Calu3 (cell line): Measurements from ENCODE around the gene CT45A10. TPM values are rescaled to one million over a fixed set of nuclear protein-coding genes. Genes with fewer than 3 reads are reported as not detected.
A peak's percentile ranks its signal among the peaks of the same experiment; 100 is the strongest.
"Not testable (repeated sequence)": the region's sequence is repeated elsewhere in the genome, so short reads cannot be mapped to it uniquely, and the experiment has no call there.

Experiments used
- Bru-seq: library from RNA; stranded (reverse); fragments of 400-500 nt; gene quantifications from one replicate; lab custom pipeline; 2021; lab: Mats Ljungman, UMichigan
- BruChase-seq, 2 experiments: library from RNA; stranded (reverse); fragments of 400-500 nt; gene quantifications; one replicate each; lab custom pipeline; 2021; lab: Mats Ljungman, UMichigan
- BruUV-seq: library from RNA; stranded (reverse); fragments of 400-500 nt; replicated peaks from 2 replicates; lab custom pipeline; 2021; lab: Mats Ljungman, UMichigan
- CTCF ChIA-PET: fragments of 300-600 bp; sonication (Branson Sonifier 250); formaldehyde crosslinking; loops from one replicate; lab custom pipeline; 2022; ENCODE audit warnings: antibody characterized with exemption; lab: Charles Lee
- DNase-seq: peaks from one replicate; pipeline ENCODE4 v3.0.0; 2022
- H3K27ac Mint-ChIP-seq: one replicate; pipeline ENCODE4 v1.8.0; 2022; ENCODE audit warnings: mixed read lengths; ENCODE audit not compliant: unreplicated experiment
- H3K27me3 Mint-ChIP-seq: one replicate; pipeline ENCODE4 v1.8.0; 2022; ENCODE audit warnings: mixed read lengths; ENCODE audit not compliant: unreplicated experiment
- H3K36me3 Mint-ChIP-seq: one replicate; pipeline ENCODE4 v1.8.0; 2022; ENCODE audit warnings: mild to moderate bottlenecking, moderate library complexity, mixed read lengths; ENCODE audit not compliant: insufficient read depth, unreplicated experiment
- H3K4me1 Mint-ChIP-seq: one replicate; pipeline ENCODE4 v1.8.0; 2022; ENCODE audit warnings: mild to moderate bottlenecking, low read depth, mixed read lengths; ENCODE audit not compliant: unreplicated experiment
- H3K4me3 Mint-ChIP-seq: one replicate; pipeline ENCODE4 v1.8.0; 2022; ENCODE audit warnings: mild to moderate bottlenecking, low read depth, moderate library complexity, mixed read lengths; ENCODE audit not compliant: unreplicated experiment
- H3K9me3 Mint-ChIP-seq: one replicate; pipeline ENCODE4 v1.8.0; 2022; ENCODE audit warnings: low read depth, mixed read lengths; ENCODE audit not compliant: unreplicated experiment
- CTCF ChIP-seq: fragments of 200-600 bp; IDR thresholded peaks from one replicate; pipeline ENCODE4 v1.8.0; 2022; ENCODE audit warnings: antibody characterized with exemption; ENCODE audit not compliant: unreplicated experiment
- intact Hi-C: fragments of 100-400 bp; cut with micrococcal nuclease; formaldehyde crosslinking; loops from one replicate; pipeline ENCODE4 v1.10.0; 2022; ENCODE audit not compliant: unreplicated experiment
- long read RNA-seq: library from polyadenylated mRNA; stranded (forward); transcript quantifications from one replicate; pipeline ENCODE4 v2.0.0, GENCODE V29; 2022
- total RNA-seq: library from RNA; stranded (reverse); gene quantifications from 2 replicates; pipeline ENCODE4 v1.2.3, GENCODE V29; 2022

Gene CT45A10, protein sequence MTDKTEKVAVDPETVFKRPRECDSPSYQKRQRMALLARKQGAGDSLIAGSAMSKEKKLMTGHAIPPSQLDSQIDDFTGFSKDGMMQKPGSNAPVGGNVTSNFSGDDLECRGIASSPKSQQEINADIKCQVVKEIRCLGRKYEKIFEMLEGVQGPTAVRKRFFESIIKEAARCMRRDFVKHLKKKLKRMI
- total RNA-seq = not detected in 2 replicates
- Bru-seq, nascent RNA = not detected
- BruChase-seq, experiment 1, labeled RNA remaining after a 6-hour chase = not detected
- BruChase-seq, experiment 2, labeled RNA remaining after a 2-hour chase = not detected
- long read RNA-seq = 0 reads

DNA sequence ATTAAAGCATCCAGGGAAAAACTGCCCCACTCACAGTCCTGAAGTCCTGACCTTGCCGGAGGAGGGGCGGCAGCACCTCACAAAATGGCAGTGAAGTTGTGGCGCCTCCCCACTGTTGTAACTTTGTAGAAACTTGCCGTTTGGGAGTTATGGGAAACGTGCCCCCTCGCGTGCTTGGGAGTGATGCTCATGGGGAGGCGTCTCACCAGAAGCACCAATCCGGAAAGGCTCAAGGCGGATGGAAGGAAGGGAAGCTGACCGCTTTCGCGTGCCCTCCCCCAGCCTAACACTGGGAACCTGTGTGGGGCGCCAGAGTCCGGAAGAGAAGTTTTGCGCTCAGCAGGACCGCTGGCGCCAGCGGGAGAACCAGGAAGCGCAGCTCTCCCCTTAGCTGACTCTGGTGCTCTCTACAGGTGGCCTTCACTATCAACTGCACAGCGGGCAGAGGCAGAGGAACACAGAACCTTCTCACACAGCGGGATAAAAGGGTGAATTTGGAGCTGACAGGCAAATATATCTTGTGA is at the start of gene CT45A10, which contains the start of gene SAGE1:
CT45A10 (minus strand) TSS at position 151 of the 524 bp plus-strand sequence. CDS start 8,100 bp downstream, outside the sequence.
SAGE1 (plus strand) TSS at position 423 of the 524 bp plus-strand sequence. CDS start 2,527 bp downstream, outside the sequence.
- Mint-ChIP-seq H3K4me1 (no peaks in the 10 kb centered on the region), H3K4me3 (no peak within 1 kb of the TSS), H3K27ac (no peak within 1 kb of the TSS), H3K27me3 (no peaks in the 10 kb centered on the region), H3K9me3 (peaks cover 4% of the 10 kb centered on the region), H3K36me3 (no peaks in the 10 kb centered on the region)
- no TSS peak for BruUV-seq
- CTCF ChIA-PET = no interaction called here
- no peak for DNase-seq
- no peak for TF ChIP-seq CTCF
- intact Hi-C loops = no loop called here

DNA sequence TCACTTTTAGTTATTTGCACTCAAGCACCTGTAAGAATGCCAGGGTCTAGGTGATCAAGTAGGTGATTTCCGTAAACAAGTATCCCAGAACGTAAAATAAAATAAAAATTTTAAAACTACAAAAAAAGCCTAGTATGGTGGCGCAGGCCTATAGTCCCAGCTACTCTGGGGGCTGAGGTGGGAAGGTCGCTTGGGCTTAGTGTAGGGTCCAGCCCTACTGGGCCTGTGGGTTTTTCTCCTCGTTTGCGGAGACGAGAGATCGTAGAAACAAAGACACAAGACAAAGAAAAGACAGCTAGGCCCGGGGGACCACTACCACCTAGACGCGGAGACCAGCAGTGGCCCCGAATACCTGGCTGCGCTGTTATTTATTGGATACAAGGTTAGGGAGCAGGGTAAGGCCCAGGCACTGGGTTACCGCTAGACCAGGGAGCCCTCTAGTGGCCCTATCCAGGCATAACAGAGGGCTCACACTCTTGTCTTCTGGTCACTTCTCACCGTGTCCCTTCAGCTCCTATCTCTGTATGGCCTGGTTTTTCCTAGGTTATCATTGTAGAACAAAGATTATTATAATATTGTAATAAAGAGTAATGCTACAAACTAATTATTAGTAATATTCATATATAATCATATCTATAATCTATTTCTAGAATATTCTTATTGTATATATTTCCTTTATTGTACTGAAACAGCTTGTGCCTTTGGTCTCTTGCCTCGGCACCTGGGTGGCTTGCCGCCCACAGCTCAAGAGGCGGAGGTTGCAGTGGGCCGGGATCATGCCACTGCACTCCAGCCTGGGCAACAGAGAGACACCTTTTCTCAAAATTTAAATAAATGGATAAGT is 38.6 kb upstream of the CT45A10 start:
- peak; percentile 59 for DNase-seq
- peak; percentile 36 for TF ChIP-seq CTCF
- Mint-ChIP-seq H3K4me3 (no peak overlapping the region), H3K36me3 (no peaks in the 10 kb centered on the region), H3K27me3 (peaks cover 41% of the 10 kb centered on the region), H3K9me3 (no peaks in the 10 kb centered on the region), H3K4me1 (no peaks in the 10 kb centered on the region), H3K27ac (no peak overlapping the region)
- no TSS peak for BruUV-seq
- CTCF ChIA-PET = no interaction called here
- intact Hi-C loops = loop anchor here (2.0 to 10.0 kb wide), 2 partner anchors 299 to 447 kb away; no protein-coding TSS in a partner anchor

- no peak for DNase-seq
- Mint-ChIP-seq H3K36me3 (no peaks in the 10 kb centered on the region), H3K27me3 (peaks cover 44% of the 10 kb centered on the region), H3K4me1 (no peaks in the 10 kb centered on the region), H3K27ac (no peak overlapping the region), H3K9me3 (no peaks in the 10 kb centered on the region), H3K4me3 (no peak overlapping the region)
- intact Hi-C loops = no loop called here
- no TSS peak for BruUV-seq
- no peak for TF ChIP-seq CTCF
- CTCF ChIA-PET = no interaction called here
These were observed 34.7 kb upstream of the CT45A10 start for GRCh38 chrX:135927897-135928296.

GRCh38 chrX:135923353-135923752 is 30.1 kb upstream of the CT45A10 start:
- TF ChIP-seq CTCF = no peak
- peak; percentile 6 for DNase-seq
- intact Hi-C loops = loop anchor here (2.0 kb wide), 1 partner anchor 49 kb away; the partner anchor contains the start of gene MMGT1
- H3K27ac Mint-ChIP-seq = no peak overlapping the region
- no peaks in the 10 kb centered on the region for H3K36me3 Mint-ChIP-seq
- CTCF ChIA-PET = no interaction called here
- no TSS peak for BruUV-seq
- H3K4me1 Mint-ChIP-seq = no peaks in the 10 kb centered on the region
- H3K27me3 Mint-ChIP-seq = peaks cover 32% of the 10 kb centered on the region
- H3K9me3 Mint-ChIP-seq = no peaks in the 10 kb centered on the region
- H3K4me3 Mint-ChIP-seq = no peak overlapping the region

DNA sequence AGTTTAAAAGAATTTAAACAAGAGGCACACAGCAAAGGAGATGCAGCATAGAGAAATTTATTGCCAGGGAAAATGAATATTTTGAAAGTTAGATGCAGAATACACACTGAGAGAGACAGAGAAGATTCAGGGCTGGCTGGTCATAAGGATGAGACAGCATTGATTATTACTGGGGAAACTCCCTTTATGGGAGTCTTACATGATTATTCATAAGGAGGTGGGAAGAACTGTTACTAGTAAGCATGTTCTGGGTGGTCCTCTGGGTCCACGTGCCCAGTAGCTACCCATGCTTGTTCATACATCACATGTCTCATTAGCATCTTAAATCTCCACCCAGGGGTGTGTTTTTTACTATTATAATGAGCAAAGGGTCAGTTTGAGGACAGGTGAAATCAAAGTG is 27.3 kb upstream of the CT45A10 start:
- H3K9me3 Mint-ChIP-seq, H3K4me3 Mint-ChIP-seq, H3K4me1 Mint-ChIP-seq, DNase-seq, CTCF ChIA-PET, H3K36me3 Mint-ChIP-seq, intact Hi-C loops, H3K27ac Mint-ChIP-seq, BruUV-seq: not testable (repeated sequence)
- H3K27me3 Mint-ChIP-seq = peaks cover 23% of the 10 kb centered on the region
